Dermis microvascular lymphatic vessel endothelial cell (primary cell): ENCODE results near the gene MTMR3. TPM values are rescaled to one million over a fixed set of nuclear protein-coding genes. Genes with fewer than 3 reads are reported as not detected.

Experiments used
- total RNA-seq: library from RNA; depleted of rRNA; stranded (reverse); fragments of >200 nt; gene quantifications from 2 replicates; pipeline ENCODE4 v1.2.1, GENCODE V29; 2014

MTMR3 gene
- total RNA-seq, 1 donor from 2014 or later: 22.0 TPM

Other genes starting within 250 kb of the MTMR3 start
- not detected in 2 replicates for gene CABP7, start 163.2 kb upstream of the MTMR3 start, total RNA-seq
- gene ZMAT5, start 116.2 kb upstream of the MTMR3 start, total RNA-seq: 13.7 and 17.1 TPM in 2 replicates
- gene UQCR10, start 115.8 kb upstream of the MTMR3 start, total RNA-seq: 66.5 and 69.7 TPM in 2 replicates
- 19.1 and 28.1 TPM in 2 replicates for gene ASCC2, start 44.9 kb upstream of the MTMR3 start, total RNA-seq
- not detected in 2 replicates for gene HORMAD2, start 197.3 kb downstream of the MTMR3 start, total RNA-seq